Superior temporal gyrus (tissue), 1 donor: ENCODE measurements around the gene TOR4A.

Experiments
- DNase-seq: peaks from one replicate; pipeline ENCODE4 v3.0.0-alpha.2; 2016; ENCODE audit errors: extremely low spot score

TOR4A gene

DNA sequence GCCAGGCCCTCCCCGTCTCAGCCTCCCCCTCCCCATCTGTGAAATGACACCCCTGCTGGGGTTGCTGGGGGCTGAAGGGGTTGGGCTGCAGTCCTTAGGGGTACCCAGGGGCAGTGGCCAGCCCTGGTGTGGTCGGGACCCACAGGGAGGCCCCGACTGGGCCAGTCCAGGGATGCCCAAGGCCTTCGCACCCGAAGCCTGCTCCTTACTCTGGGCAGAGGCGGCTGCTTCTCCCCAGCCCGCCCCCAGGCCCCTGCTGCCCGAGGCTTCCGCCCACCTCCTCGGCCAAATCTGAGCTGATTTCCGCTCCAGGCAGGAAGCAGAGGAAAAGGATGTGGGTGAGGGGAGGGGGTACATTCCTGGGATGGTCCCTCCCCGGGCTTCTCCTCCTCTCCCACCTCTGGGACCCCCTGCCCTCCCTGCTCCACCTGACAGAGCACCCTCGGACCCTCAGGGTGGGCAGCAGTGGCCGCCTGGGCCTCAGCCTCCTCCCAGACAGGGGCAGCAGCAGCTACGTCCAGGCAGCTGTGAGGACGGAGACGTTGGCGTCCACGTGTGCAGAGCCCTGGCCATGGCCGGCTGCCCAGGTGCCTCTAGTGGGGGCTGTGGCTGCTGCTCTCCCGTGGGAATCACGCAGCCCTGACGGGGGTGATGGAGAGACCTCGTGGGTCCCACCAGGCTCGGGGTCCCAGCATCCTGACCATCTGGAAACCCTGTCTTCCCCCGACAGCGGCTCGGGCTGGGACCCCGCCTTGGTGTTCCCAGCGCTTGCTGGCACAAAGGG, 28.7 kb downstream of the TOR4A start:
- no peak for DNase-seq

DNA sequence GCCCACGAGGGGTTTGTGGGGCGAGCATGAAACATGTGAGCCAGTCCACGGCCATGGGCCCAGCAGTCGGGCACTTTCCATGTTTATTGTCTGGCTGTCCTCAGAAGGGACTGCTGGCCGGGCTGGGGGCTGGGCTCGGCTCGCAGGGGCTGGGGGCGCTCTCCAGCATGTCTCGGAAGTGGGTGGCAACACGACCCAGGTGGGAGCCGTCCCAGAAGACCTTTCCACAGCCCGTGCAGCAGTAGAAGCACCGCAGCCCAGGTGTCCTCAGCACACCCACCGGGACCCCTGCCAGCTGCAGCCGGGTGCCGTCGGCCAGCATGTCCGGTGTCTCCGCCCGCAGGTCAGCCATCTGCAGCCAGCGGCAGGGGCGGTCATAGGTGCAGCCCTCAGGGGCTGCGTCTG, 29.3 kb downstream of the TOR4A start:
- no peak for DNase-seq

DNA sequence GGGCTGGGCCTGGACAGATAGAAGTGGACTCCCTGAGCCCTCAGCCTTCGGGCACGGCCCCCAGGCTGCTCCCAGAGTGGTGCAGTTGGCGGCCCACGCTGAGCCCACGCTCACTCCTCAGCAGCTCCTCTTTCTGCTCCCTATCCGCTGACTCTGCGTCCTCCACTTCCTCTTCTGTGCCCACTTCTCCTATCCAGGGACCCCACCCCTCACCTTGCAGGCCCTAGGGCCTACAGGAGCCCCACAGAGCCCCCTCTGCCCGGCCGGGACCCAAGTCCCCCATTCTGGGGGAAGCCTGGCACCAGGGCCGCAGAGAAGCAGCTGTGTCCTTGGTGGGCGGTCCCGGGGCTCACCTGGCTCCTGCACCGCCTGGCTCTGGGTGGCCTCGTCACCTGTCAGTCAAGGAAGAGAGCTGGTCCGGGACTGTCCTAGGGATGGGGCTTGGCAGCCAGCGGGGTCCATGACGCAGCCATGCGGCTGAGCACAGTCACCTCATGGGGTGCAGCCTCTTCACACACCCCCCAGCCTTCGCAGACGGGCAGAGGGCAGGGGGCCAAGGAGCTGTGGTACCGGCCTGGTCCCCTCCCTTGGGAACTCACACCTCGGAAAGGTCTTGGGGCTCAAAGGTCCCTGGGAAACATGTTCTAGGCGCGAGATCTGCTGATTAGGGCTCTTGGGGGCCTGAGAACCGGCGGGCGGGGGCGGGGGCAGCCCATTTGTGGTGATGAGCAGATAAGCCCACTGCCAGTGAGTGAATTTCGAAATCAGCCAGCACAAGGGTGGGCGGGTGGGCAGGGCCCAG, 29.9 kb downstream of the TOR4A start:
- no peak for DNase-seq

DNA sequence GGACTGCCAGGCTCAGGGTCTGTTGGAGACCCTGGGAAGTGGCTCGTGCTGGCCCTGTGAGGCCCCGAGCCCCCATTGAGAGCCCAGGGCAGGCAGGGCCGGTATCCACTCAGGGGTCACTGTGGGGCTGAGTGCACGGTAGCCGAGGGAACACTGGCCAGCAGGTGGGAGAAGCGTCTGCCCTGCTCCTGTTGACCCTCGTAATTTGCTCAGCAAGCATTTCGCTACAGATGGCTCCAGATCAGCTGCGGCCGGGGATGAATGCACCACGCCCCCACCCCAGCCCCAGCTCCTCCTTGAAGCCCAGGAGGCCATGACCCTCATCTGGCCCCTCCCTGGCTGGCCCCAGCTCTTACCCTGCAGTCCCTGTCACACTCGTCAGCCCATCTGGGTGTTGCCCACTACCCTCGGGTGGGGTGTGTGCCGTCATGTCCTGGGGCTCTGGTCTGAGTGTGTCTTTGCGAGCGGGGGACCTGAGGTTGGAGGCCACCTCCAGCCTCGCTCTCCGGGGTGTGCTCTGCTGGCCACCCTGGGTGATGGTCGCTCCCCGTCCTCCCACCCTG, 30.6 kb downstream of the TOR4A start:
- DNase-seq = no peak

DNA sequence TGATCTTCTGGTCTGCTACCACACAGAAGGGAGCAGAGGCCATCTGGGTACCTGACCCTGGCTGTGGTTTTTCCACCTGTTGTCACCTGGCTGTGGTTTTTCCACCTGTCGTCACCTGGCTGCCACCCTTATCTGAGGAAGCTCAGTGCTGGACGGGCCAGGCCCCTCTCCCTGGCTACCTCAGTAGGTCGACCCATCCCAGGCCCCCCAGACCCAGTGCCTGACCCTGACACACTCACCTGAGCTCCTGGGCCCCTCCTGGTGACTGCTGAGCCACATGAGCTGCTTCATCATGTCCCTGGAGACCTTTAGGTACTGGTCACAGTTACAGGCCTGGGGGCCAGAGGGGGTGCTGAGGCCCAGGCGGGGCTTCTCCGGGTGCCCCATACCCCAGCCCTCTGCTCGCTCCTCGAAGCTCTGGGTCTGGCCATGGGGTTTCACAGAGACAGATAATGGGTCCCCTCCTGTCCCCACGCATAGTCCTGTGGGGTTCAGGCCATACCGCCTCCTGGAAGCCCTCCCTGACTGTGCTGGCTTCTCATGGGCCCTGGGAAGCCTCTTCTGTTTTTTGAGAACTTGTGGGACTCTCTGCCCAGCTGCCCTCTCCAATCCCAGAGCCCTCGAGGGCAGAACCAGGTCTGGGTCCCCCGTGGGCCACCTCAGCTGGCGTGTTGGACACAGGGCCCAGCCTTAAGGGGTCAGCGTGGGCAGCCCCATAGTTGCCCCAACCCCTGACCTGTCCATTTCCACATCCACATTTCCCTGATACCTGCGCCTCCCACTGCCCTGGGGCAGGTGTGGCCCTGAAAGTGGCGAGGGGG, 32.1 kb downstream of the TOR4A start:
- DNase-seq = no peak

DNA sequence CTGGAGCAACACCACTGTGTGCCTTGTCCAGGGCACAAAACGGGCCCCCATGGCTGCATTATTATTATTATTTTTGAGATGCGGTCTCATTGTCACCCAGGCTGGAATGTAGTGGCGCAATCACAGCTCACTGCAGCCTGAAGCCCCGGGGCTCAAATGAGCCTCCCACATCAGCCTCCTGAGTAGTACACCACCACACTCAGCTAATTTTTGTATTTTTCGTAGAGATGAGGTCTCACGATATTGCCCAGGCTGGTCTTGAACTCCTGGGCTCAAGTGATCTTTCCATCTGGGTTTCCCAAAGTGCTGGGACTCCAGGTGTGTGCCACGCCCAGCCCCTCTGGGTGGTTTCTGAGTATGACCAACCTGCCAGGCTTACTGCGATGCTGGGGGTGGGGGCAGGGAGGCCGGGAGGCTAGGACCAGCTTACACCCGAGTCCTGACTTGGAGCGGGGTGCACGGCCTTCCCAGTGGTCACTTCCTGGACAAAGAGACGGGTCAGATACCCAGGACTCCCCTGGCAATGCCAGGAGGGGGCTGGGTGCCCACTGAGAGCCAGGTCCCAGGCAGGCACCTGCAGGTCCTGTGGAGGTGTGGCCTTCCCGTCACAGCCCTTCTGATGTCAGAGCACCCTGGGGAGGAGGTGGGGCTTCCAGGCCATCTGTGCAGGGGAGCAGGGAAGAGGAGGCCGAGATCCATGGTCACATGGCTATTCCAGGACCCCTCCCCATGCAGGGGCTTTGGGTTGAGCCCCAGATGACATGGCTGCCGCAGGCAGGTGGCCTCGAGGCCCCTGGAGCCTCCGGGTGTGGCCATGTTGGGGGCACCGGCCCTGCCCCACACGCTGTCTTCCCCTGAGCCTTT, 32.9 kb downstream of the TOR4A start:
- no peak for DNase-seq

DNA sequence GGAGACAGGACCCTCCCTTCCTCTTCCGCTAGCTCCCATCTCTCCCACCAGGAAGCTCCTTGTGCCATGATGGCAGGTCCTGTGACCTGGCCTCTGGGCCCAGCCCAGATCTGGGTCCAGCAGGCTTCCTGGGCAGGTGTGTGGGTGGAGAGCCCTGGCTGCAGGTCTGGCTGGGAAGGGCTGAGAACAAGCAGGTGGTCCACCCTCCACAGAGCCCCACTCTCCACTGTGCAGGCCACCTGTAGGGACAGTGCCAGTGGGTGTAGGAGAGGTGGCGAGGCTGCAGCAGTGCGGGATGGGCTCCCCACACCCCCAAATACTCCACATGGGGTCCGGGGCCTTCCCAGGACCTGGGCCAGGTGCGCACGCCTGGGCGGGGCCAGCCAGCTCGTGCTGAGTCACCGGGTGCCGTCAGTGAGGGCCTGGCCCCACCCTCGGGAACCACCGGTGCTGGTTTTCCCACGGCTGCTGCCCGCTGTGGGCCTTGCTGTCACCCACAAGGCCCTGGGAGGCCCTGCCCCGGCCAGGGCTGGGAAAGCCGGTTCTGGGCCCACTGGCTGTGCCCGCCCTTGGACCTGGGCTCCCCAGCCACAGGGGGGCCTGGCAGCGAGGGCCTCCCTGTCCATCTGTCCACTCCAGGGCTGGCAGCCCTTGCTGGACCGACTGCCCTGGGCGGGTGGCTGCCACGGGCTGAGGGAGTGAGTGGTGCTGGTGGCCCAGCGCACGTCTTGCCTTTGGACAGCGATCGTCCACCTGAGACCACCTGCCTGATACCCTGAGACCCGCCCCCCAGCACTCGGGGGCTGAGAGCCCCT, 33.9 kb downstream of the TOR4A start:
- no peak for DNase-seq

DNA sequence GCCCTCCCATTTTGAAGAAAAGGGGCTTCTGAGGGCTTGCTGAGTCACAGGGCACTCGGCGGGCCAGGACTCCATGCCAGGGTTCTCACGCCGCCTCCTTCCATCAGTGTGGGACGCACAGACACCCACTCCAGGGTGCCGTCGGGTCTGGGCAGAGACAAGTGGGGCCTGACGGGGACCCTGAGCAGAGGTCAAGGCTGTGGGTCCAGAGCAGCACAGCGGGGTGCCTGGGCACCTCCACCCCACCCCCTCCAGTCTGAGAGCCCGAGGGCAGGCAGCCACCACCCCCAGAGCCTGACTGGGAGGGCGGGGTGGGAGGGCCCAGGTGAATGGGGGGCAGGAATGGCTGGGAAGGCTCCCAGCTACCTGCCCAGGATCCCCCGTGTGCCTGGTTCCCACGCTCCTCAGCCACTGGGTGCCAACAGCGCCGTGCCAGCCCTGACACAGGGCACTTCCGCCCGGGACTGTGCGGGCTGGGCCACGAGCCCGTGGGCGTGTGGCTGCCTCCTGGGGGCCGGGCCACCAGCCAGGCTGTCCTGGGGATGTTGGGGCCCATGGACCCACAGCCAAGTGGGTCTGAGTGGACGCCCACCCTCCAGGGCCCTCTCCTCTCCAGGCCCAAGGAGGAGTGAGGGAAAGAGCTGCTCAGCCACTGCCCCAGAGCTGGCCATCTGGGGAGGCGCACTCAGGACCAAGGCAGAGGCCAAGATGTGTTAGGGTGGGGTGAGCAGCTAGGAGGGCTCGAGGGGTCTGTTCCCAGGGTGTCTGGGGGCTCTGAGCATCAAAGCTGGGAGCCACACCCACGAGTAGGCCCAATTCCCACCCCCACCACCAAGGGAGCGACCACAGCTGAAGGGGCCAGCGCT, 34.7 kb downstream of the TOR4A start:
- no peak for DNase-seq

DNA sequence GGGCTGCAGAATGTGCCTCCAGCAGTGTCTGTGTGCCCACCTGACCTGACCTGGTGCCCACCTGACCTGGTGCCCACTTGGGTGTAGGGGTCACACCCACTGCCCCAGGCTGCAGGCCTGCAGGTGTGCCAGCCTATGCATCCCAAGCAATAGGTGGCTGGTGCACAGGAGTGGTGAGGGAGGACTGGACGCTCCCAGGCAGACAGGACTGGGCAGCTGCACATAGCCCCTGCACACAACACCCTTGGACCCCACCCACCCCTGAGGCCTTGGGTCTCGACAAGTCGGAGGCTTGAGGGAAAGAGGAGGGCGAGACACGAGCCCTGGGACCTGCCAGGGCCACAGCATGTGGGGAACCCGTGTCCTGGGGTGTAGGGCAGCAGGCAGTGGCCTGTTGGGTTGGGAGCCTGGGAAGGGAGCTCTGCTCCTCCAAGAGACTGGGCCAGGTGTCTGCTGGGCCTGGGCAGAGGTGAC, 35.4 kb downstream of the TOR4A start:
- no peak for DNase-seq

DNA sequence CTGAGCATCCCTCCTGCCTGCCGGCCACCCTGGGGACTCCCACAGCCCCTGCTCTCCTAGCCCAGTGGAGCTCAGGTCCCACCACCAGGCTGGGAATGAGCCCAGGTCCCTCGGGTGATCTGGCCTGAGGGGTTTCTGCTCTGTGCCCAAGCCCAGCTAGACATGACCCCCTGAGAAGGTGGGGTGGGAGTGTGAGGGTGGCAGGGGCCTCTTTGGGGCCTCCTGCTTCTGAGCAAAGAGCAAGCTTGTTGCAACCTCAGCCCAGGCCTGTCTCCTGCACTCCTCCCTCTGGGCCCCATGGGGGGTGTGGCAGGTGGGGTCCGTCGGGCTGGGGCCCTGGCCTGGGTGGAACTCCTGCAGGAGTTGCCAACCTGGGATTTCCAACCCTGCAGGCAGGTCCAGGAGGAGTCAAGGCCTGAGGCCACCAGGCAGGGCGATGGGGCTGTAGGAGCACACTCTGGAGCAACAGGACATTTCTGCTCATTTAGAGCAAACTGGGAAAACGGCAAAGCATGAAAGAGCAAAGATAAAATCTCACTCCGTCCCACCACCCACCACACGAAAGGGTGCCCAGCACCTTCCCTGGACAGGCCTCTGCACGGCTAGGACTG, 35.9 kb downstream of the TOR4A start:
- DNase-seq = no peak

DNA sequence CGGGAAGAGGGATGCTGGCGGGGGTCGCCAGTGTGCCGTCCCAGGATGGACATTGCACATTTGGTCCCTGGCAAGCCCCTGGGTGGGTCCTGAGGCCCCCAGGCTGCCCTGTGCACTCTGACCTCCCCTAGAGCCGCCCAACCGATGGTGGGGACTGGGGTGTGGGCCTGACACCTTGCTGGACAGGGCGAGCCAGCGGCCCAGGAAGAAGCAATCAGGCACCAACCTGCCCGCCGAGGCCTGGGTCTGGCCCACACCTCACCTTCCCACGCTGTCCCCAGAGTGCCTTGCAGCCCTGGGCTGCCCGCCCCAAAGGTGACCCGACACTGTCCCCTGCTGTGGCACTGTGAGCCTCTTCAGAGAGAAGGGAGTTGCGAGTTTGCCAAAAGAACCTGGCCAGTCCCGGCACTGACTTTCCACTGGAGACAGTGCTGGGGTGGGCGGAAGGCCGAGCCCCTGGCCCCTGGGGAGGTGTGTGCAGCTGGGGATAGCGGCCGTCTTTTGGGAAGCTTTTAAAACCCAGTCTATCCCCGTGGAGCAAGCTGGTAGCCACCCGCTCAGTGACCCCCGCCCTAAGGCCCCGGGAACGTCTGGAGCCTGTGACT, 36.5 kb downstream of the TOR4A start:
- no peak for DNase-seq

DNA sequence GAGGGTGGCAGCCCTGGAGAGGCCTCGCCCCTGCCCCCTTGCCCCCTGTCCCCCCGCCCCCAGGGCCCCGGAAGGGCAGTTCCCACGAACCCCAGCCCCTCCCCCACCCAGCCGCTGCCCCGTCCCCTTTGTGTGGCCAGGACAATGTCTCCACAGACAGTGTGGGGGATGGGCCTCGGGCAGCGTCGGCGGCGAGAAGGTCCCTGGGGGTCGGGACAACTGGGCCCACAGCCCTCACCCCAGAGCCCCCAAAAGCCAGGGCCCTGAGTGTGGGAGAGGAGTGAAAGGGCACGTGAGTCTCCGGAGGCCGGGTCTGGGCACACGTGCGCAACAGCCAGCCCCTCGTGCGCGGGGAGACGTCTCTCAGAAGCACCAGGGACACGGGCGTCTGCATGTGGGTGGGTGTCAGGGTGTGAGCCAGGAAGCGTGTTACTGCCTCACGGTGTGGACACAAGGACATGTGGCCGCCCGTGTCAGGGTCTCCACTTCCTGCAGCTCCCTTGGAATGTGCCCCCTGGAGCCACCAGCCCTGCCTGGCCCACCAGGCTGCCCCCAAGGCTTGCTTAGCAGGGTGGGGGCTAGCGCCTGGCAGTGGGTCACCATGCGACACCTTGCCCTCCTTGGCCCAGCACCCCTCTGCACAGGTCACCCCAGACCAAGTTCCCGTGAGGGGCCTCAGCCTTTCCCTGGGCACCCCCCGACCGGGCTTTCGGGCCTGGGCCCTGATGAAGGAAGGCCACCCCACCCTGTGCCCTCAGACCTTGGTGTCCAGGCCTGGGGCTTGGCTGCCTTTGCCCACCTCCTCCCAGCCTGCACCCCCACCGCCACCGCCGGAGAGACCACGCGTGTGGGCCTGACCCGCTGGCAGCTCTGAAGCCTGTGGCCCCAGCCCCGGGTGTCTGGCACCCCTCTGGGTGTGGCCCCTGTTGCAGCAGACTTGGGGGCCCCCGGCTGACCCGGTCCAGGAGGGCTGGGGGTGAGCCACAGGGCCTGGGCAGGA, 37.3 kb downstream of the TOR4A start:
- no peak for DNase-seq

DNA sequence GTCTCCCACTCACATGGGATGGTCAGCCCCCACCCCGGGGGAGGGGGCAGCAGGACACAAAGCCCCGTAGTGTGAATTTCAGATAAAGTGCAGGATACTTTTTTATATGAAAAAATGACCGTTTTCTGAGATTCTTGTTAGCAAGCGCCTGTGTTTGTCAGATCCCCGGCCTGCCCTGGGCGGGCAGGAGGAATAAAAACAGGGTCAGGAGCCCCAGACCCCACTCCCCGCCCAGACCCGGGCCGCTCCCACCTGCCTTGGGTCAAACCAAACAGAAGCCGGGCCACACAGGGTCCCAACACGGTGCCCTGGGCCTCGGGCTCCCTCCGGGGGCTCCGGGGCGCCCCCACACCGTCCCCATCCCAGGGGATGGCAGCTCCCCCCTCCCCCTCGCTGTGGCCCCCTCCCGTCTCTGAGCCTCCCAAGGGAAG, 38.1 kb downstream of the TOR4A start:
- no peak for DNase-seq

DNA sequence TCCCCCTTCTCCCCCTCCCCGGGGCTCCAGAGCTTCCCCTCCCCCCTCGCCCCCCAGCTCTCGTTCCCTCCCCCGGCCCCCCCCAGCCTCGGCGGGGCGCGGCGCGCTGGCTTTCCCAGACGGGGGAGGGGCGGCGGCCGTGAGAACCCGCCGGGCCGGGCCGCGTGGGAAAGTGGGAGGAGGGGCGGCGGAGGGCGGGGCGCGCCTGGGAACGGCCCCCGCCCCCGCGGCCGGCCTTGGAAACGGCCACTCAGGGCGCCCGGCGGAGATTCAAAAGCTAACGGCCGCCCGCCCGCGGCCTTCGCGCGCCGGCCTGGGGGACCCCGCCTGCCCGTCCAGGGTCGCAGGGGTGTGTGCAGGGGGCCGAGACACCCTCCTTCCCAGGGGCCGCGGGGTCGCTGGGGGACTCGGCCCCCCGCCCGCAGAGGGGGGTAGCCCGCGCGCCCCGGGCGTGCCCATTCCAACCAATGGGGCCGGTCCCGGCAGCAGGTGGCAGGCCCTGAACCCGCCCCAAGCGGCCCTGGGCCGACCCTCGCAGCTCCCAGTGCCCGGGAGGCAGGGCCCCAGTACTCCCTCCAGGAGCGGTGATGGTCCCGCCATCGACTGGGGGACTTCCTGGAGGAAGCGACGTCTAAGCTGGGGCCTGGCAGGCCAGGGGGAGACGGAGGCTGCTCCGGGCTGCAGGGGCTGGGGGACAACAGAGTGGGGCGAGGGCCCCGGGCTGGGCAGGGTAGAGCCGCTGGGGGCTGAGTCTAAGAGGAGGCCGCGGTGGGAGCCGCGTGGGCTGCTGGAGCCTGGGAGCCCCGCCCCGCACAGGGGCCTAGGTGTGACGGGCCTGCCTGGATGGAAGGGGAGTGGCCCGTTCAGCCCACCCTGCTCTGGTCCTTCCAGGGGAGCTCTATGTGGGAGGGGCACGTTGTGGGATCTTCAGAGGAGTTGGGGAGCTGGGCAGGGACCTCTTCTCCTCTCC, 38.8 kb downstream of the TOR4A start:
- DNase-seq = no peak

DNA sequence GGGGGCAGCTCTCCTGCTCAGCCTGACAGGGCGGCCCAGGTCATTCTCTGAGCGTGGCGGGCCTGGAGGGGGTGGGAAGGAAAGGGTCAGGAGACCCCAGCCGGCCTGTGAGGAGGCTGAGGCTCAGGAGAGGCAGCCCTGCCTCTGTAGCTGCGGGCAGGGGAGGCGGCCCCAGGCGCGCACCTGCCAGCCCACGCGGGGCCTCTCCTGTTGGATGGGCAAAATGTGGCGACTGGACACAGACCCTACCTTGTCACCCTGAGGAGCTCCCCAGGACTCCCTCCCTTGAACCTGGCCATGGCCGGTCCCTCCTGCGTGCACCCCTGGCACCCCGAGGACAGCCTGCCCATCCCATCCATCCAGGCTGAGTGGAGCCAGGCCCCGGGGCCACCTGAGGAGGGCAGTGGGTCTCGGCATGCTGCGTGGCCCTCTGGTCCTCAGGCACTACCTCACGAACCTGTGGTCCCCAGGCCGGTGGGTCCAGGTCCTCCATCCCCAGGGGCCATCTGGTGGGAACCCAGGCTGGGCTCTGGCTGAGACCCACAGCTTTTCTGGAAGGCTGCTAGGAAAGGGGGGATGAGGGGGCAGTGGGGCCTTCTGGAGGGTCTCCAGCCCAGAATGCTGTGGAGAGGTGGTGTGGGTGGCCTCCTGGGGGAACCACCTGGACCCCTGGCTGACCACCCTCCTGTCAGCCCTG, 39.6 kb downstream of the TOR4A start:
- DNase-seq = no peak
